GM19452 (cell line): ENCODE data around the gene MYO15A.

Source experiments
- ATAC-seq: cut with Tn5 transposase; IDR thresholded peaks from one replicate; pipeline ENCODE4 v1.9.1; 2021; ENCODE audit not compliant: unreplicated experiment

The MYO15A gene, protein sequence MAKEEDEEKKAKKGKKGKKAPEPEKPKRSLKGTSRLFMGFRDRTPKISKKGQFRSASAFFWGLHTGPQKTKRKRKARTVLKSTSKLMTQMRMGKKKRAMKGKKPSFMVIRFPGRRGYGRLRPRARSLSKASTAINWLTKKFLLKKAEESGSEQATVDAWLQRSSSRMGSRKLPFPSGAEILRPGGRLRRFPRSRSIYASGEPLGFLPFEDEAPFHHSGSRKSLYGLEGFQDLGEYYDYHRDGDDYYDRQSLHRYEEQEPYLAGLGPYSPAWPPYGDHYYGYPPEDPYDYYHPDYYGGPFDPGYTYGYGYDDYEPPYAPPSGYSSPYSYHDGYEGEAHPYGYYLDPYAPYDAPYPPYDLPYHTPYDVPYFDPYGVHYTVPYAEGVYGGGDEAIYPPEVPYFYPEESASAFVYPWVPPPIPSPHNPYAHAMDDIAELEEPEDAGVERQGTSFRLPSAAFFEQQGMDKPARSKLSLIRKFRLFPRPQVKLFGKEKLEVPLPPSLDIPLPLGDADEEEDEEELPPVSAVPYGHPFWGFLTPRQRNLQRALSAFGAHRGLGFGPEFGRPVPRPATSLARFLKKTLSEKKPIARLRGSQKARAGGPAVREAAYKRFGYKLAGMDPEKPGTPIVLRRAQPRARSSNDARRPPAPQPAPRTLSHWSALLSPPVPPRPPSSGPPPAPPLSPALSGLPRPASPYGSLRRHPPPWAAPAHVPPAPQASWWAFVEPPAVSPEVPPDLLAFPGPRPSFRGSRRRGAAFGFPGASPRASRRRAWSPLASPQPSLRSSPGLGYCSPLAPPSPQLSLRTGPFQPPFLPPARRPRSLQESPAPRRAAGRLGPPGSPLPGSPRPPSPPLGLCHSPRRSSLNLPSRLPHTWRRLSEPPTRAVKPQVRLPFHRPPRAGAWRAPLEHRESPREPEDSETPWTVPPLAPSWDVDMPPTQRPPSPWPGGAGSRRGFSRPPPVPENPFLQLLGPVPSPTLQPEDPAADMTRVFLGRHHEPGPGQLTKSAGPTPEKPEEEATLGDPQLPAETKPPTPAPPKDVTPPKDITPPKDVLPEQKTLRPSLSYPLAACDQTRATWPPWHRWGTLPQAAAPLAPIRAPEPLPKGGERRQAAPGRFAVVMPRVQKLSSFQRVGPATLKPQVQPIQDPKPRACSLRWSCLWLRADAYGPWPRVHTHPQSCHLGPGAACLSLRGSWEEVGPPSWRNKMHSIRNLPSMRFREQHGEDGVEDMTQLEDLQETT (N-terminal part only)

GRCh38 chr17:18108401-18109312 is at the start of gene MYO15A:
MYO15A (plus strand) TSS chr17:18108756; CDS start chr17:18118801, 10,045 bp downstream.
- ATAC-seq: no peak

- no peak for ATAC-seq
Observed at GRCh38 chr17:18059283-18059682, 49.3 kb upstream of the MYO15A start.

- ATAC-seq: no peak
Observed at GRCh38 chr17:18064053-18064452, 44.5 kb upstream of the MYO15A start.

GRCh38 chr17:18065546-18065945 is 43.0 kb upstream of the MYO15A start:
- ATAC-seq: no peak

- no peak for ATAC-seq
Observed at GRCh38 chr17:18066866-18067265, 41.7 kb upstream of the MYO15A start.

DNA sequence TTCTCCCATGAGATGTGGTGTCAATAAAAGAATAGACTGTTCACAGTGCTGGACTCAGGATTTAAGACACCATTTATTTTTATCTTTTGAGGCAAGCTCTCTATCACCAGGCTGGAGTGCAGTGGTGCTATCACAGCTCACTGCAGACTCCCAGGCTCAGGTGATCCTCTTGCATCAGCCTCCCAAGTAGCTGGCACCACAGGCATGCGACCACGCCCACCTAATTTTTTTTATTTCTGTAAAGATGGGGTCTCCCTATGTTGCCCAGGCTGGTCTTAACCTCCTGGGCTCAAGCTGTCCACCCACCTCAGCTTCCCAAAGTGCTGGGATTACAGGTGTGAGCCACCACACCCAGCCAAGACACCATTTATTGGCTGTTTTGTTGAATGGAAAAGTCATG is 39.5 kb upstream of the MYO15A start:
- ATAC-seq: no peak

GRCh38 chr17:18070861-18071340 is 37.7 kb upstream of the MYO15A start:
- ATAC-seq: no peak

- ATAC-seq: no peak
Observed at GRCh38 chr17:18071751-18072150, 36.8 kb upstream of the MYO15A start.

DNA sequence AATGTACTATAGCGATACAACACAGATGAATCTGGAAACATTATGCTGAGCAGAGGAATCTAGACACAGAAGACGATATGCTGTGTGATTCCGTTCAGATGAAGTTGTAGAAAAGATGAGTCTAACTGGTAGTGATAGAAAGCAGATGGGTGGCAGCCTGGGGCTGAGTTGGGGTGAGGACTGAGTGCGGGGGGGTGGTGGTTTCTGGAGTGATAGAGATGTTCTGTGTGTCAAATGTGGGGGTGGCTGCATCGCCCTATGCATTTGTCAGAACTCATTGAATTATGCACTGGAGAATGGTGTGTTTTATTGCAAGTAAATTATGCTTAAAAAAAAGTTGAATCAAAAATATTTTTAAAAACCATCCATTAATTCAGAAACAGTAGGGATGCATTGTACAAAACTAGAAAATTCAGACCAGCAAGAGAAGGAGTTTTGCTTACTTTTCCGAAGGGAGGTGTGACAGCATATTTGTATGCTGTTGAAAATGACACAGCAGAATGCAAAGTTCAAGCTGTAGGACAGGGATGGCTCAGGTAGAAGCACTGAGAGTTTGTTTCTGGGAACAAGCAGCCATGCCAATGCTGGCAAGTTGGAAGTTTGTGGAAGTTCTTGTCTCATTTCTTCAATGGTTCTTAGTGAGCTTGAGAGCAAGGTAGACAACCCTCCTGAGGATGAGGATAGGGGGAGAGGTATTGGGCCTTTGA is 33.8 kb upstream of the MYO15A start:
- ATAC-seq: no peak

DNA sequence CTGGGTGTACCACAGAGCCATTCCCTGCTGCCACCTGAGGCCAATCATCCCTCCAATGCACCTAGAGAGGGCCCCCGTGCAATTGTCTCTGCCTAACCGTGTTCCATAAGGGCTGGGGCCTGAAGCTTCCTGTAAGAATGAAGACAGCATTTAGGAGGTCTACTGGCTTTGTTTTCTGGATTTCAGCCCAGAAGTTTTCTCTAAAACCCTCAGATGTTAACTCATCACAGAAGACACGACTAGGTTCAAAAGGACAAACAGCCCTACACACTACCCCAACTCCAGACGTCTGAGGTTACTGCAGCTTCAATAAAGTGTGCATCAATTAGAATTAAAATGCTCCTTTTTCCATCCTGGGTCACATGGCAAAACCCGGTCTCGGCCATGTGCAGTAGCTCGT is 31.6 kb upstream of the MYO15A start:
- no peak for ATAC-seq

GRCh38 chr17:18079543-18079942 is 29.0 kb upstream of the MYO15A start:
- no peak for ATAC-seq

- no peak for ATAC-seq
Observed at GRCh38 chr17:18084256-18084655, 24.3 kb upstream of the MYO15A start.

DNA sequence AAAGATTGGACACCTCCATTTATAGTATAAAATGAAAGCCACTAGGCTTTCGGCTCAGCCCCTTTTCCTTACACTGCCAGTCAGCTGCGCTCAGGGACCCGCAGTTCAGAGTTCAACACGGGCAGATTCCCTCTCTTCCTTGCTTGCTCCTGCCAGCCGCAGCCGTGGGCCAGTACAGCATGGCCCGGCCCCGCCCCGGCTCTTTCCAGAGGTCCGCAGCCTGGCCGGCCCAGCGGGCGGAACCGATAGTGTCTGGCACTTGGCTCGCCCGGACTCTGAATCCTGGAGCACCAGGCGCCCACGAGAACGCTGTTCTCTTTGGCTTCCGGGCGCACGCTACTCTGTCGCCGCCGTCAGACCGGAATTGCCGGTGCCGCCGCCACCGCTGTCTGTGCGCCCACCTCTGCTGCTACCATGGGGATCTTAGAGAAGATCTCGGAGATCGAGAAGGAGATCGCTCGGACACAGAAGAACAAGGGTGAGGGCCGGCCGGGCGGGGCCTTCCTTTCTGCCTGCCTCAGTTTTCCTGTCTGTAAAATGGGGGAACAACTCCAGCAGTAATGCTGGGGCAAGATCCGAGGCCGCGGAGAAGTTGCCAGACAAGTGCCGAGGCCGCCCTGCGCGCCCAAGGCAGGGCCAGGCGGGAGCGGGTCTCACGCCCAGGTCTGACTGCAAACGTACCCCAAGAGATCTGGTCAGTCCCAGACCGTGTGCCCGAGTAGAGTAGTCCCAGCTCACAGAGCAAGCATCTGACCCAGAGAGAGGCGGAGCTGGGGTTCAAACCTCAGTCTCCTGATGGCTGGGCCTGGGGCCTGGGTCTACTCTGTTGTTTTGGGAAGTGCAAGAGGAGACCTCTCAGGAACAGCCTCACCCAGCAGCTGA is 20.7 kb upstream of the MYO15A start, which contains the start of gene DRG2:
TSS of gene DRG2 (plus strand) at position 339 of the 882 bp plus-strand sequence. CDS start at position 415, 76 bp downstream.
- peak; percentile 84 for ATAC-seq

DNA sequence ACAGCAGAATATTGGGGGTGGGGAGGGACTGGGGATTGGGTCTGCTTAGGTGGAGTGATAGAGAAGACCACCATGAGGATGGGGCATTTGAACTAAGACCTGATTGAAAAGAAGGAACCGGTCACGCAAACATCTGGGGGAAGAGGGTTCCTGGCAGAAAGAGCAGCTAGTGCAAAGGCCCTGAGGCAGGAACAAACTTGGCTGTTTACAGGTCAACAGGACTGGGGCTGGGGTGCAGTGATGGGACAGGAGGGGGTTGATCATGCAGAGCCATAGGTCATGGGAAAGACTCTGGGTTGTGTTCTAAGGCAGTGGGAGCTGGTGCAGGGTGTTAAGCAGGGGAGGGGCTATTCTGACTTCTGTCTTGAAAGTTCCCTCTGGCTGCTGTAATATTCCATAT is 18.9 kb upstream of the MYO15A start:
- ATAC-seq: no peak

DNA sequence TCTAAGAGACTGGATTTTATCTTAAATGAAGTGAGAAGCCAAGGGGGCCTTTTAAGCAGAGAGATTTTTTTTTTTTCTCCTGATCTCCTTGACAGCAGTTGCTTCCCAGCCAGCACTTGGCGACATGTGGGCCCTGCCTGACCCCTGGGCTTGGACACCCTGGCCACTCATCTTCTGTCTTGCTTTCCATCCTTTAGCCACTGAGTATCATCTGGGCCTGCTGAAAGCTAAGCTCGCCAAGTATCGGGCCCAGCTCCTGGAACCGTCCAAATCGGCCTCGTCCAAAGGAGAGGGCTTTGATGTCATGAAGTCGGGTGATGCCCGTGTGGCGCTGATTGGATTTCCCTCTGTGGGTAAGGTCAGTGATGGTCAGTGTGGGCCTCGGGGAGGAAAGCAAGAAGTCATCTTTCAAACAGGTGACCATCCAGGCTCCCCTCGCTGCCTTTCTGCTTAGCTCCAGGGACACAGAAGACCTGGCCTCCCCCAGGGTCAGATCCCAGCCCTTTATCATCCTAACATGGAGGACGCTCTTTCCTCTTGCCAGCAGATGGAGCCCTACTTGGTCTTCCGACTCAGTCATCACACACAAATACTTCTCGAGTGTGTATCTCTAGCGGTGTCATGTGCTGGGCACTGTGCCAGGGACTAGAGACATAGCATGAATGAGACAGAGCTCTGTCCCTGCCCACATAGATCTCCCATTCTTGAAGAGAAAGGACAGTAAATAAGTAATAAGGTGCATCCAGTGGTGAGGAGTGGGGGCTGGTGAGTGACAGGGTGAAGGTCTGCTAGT is 14.7 kb upstream of the MYO15A start:
- no peak for ATAC-seq

DNA sequence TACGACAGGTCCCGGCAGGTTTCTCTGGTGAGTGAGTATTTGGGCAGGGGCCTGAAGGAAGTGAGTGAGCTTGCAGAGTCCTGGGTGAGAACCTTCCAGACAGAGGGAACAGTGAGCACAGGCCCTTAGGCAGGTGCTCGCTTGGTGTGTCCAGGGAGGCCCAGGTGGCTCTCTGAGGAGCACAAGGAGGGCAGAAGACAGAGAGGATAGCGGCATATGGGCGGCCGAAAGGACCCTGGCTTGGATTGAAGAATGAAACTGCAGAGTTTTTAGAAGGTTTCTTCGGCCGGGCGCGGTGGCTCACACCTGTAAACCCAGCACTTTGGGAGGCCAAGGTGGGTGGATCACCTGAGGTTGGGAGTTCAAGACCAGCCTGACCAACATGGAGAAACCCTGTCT is 14.1 kb upstream of the MYO15A start:
- ATAC-seq: no peak

GRCh38 chr17:18099516-18099915 is 9.0 kb upstream of the MYO15A start:
- ATAC-seq: no peak

GRCh38 chr17:18100616-18101015 is 7.9 kb upstream of the MYO15A start:
- ATAC-seq: no peak
